K562 (cell line): Measurements from ENCODE around the gene SLC25A10. TPM values are rescaled to one million over a fixed set of nuclear protein-coding genes. Genes with fewer than 3 reads are reported as not detected.

Source experiments
- ATAC-seq: fragments of 200-7000 bp; cut with Tn5 transposase; 3 replicates; pipeline ENCODE4 v1.9.1; 2020; ENCODE audit warnings: moderate library complexity
- BruUV-seq: library from RNA; stranded (reverse); fragments of 400-500 nt; replicated peaks from 2 replicates; lab custom pipeline; 2021; lab: Mats Ljungman, UMichigan
- CTCF ChIA-PET: fragments of 300-600 bp; formaldehyde crosslinking; extraction: SDS; loops from one replicate; lab custom pipeline; 2021; ENCODE audit warnings: low intra/inter-chr PET ratio; lab: Yijun Ruan, JAX
- POLR2A ChIA-PET: fragments of 300-600, 350-650 bp; sonication (Branson Sonifier 250); formaldehyde crosslinking; extraction: SDS; loops from one replicate; lab custom pipeline; 2021; ENCODE audit warnings: antibody characterized with exemption, inconsistent platforms; lab: Yijun Ruan, JAX
- DNase-seq, 4 experiments: peaks; one replicate each; pipeline versions ENCODE4 v3.0.0 to v3.0.0-alpha.2; 2011 to 2018; ENCODE audit warnings: low spot score in 3 of 4, mixed read lengths in 3 of 4; ENCODE audit errors: extremely low read depth in 1 of 4
- FAIRE-seq: peaks from 2 replicates; lab custom pipeline; 2011; peaks lifted over from hg19 to GRCh38; lab: Jason Lieb, UNC
- H2AFZ ChIP-seq: 2 replicates; pipeline ENCODE4 v1.6.0; 2011; ENCODE audit warnings: low read depth, low read length, control low read depth, inconsistent platforms
- H3K27ac ChIP-seq: fragments of 200-600 bp; 3 replicates; pipeline ENCODE4 v1.8.0; 2011; ENCODE audit warnings: low read depth, mild to moderate bottlenecking, control low read depth, inconsistent platforms, low read length, moderate library complexity, mixed read lengths; ENCODE audit errors: extremely low read depth
- H3K27me3 ChIP-seq, 2 experiments: fragments of 300-600 bp in 1 of 2; 2 replicates in 1 of 2; 3 replicates in 1 of 2; pipeline versions ENCODE4 v1.6.0 to v1.8.0; 2011; ENCODE audit warnings: inconsistent platforms in 2 of 2, low read length in 2 of 2, mild to moderate bottlenecking in 1 of 2, mixed read lengths in 1 of 2, moderate library complexity in 1 of 2; ENCODE audit not compliant: control insufficient read depth in 2 of 2, insufficient read depth in 2 of 2
- H3K36me3 ChIP-seq: fragments of 300-600 bp; 3 replicates; pipeline ENCODE4 v1.8.0; 2011; ENCODE audit warnings: mild to moderate bottlenecking, low read length, inconsistent platforms; ENCODE audit not compliant: control insufficient read depth, insufficient read depth
- H3K4me1 ChIP-seq, 2 experiments: fragments of 200-600 bp in 1 of 2; replicated peaks in 1 of 2; 2 replicates in 1 of 2; 3 replicates in 1 of 2; pipeline versions ENCODE4 v1.5.1 to v1.8.0; 2011; ENCODE audit warnings: inconsistent platforms in 2 of 2, low read length in 2 of 2, mild to moderate bottlenecking in 1 of 2, mixed read lengths in 1 of 2, moderate library complexity in 1 of 2; ENCODE audit not compliant: control insufficient read depth in 2 of 2, insufficient read depth in 2 of 2
- H3K4me2 ChIP-seq: 2 replicates; pipeline ENCODE4 v1.6.1; 2011; ENCODE audit warnings: low read length, control low read depth, inconsistent platforms, mixed read lengths; ENCODE audit not compliant: insufficient read depth
- H3K4me3 ChIP-seq: fragments of 200-600 bp; sonication (generic), shearing (Covaris generic); 2 replicates; pipeline ENCODE4 v1.5.1; 2016; ENCODE audit warnings: control low read depth, inconsistent platforms
- H3K79me2 ChIP-seq: fragments of 200-600 bp; 3 replicates; pipeline ENCODE4 v1.8.0; 2011; ENCODE audit warnings: low read length, inconsistent platforms; ENCODE audit not compliant: control insufficient read depth, insufficient read depth
- H3K9ac ChIP-seq, 2 experiments: 2 replicates each; pipeline versions ENCODE4 v1.6.0 to v1.6.1; 2011; ENCODE audit warnings: low read depth in 2 of 2, low read length in 2 of 2, control low read depth in 1 of 2, inconsistent platforms in 1 of 2, mild to moderate bottlenecking in 1 of 2, mixed read lengths in 1 of 2; ENCODE audit not compliant: insufficient read depth in 1 of 2
- H3K9me1 ChIP-seq: one replicate; pipeline ENCODE4 v1.6.0; 2011; ENCODE audit warnings: inconsistent platforms, mild to moderate bottlenecking, low read length, moderate library complexity; ENCODE audit not compliant: control insufficient read depth, insufficient read depth
- H3K9me3 ChIP-seq: replicated peaks from 2 replicates; pipeline ENCODE4 v1.5.1; 2011; ENCODE audit warnings: low read depth, low read length, inconsistent platforms; ENCODE audit not compliant: control insufficient read depth, insufficient read depth
- H4K20me1 ChIP-seq: replicated peaks from 2 replicates; pipeline ENCODE4 v1.6.1; 2011; ENCODE audit warnings: low read length, inconsistent platforms, mixed read lengths; ENCODE audit not compliant: control insufficient read depth, insufficient read depth
- ARHGAP35 ChIP-seq: fragments of 450-650 bp; IDR thresholded peaks from 2 replicates; pipeline ENCODE4 v1.6.1; 2018; ENCODE audit not compliant: partially characterized antibody
- BRCA1 ChIP-seq, 2 experiments: fragments of 450-650 bp in 1 of 2; sonication (generic) in 1 of 2; formaldehyde crosslinking in 1 of 2; IDR thresholded peaks; 2 replicates each; pipeline versions ENCODE4 v1.5.0 to v1.6.1; 2017 to 2020; ENCODE audit warnings: mild to moderate bottlenecking in 1 of 2, missing genetic modification reagents in 1 of 2
- CBX3 ChIP-seq, 2 experiments: IDR thresholded peaks; 1 replicate in 1 of 2; 2 replicates in 1 of 2; pipeline ENCODE4 v1.6.1; 2012; ENCODE audit warnings: inconsistent platforms in 2 of 2, low read length in 2 of 2, borderline replicate concordance in 1 of 2, control low read depth in 1 of 2
- CHD1 ChIP-seq: fragments of 200-600 bp; sonication (generic); IDR thresholded peaks from one replicate; pipeline ENCODE4 v1.6.1; 2012; ENCODE audit warnings: mild to moderate bottlenecking, moderate library complexity, low read length, inconsistent platforms
- ELF4 ChIP-seq: fragments of 450-650 bp; formaldehyde crosslinking; IDR thresholded peaks from 2 replicates; pipeline ENCODE4 v1.4.0; 2022; ENCODE audit warnings: missing genetic modification characterization
- FOXM1 ChIP-seq, 2 experiments: fragments of 450-650 bp in 1 of 2; sonication (generic) in 1 of 2; formaldehyde crosslinking in 1 of 2; IDR thresholded peaks; 2 replicates each; pipeline versions ENCODE4 v1.6.1 to v1.9.0; 2017 to 2022; ENCODE audit warnings: low read depth in 2 of 2, mild to moderate bottlenecking in 2 of 2, missing genetic modification reagents in 1 of 2, moderate library complexity in 1 of 2
- FOXP1 ChIP-seq: sonication (generic); formaldehyde crosslinking; IDR thresholded peaks from 2 replicates; pipeline ENCODE4 v1.8.0; 2022; ENCODE audit warnings: mild to moderate bottlenecking, missing genetic modification reagents
- KLF6 ChIP-seq: fragments of 250-450 bp; sonication (Bioruptor Pico); IDR thresholded peaks from 2 replicates; pipeline ENCODE4 v1.4.0; 2020; ENCODE audit warnings: mild to moderate bottlenecking, moderate library complexity, borderline replicate concordance
- PHF21A ChIP-seq: fragments of 450-650 bp; IDR thresholded peaks from 2 replicates; pipeline ENCODE4 v1.6.1; 2017; ENCODE audit warnings: low read depth, borderline replicate concordance
- POLR2G ChIP-seq: fragments of 200-400 bp; formaldehyde crosslinking; IDR thresholded peaks from 2 replicates; pipeline ENCODE4 v1.6.1; 2017; ENCODE audit warnings: low read depth, mild to moderate bottlenecking, antibody characterized with exemption, low read length, moderate library complexity
- SIN3B ChIP-seq: fragments of 450-650 bp; IDR thresholded peaks from 2 replicates; pipeline ENCODE4 v1.6.1; 2017; ENCODE audit warnings: low read depth, mild to moderate bottlenecking, moderate library complexity
- SLC30A9 ChIP-seq: fragments of 250-450 bp; sonication (Bioruptor Pico); IDR thresholded peaks from 2 replicates; pipeline ENCODE4 v1.8.0; 2022; ENCODE audit warnings: mild to moderate bottlenecking, moderate library complexity
- SUPT5H ChIP-seq: fragments of 450-650 bp; IDR thresholded peaks from 2 replicates; pipeline ENCODE4 v1.6.1; 2016
- ZBTB7A ChIP-seq: IDR thresholded peaks from 2 replicates; pipeline ENCODE4 v1.6.1; 2011; ENCODE audit warnings: low read depth, mild to moderate bottlenecking, low read length, moderate library complexity, borderline replicate concordance; ENCODE audit not compliant: control insufficient read depth
- ZNF584 ChIP-seq: fragments of 200-800 bp; sonication (Bioruptor generic); IDR thresholded peaks from 2 replicates; pipeline ENCODE4 v1.6.1; 2016; ENCODE audit warnings: low read depth, mild to moderate bottlenecking, missing genetic modification characterization, missing compliant biosample characterization
- WGBS: fragments of 100-300 bp; shearing (Covaris generic); methylation state at CpG from one replicate; pipeline ENCODE4 v1.1.6; 2016; ENCODE audit warnings: low coverage, mixed read lengths; ENCODE audit not compliant: insufficient coverage; ENCODE audit errors: missing lambda C conversion rate; 5-methylcytosine and 5-hydroxymethylcytosine counted together
- in situ Hi-C: fragments of 300-500 bp; cut with MboI; formaldehyde crosslinking; loops from 4 replicates; pipeline ENCODE4 v1.15.0; 2018; ENCODE audit warnings: inconsistent platforms, mixed read lengths
- intact Hi-C: fragments of 100-400 bp; cut with micrococcal nuclease; formaldehyde crosslinking; loops from 2 replicates; pipeline ENCODE4 v1.14.2; 2022
- polyA plus RNA-seq, 8 experiments: library from polyadenylated mRNA; depleted of rRNA in 4 of 8; stranded (reverse) in 5 of 8; unstranded in 3 of 8; fragments of >200 nt; fragmentation: Nextera tagmentation in 2 of 8; fragmentation: Illumina TruSeq in 1 of 8; extraction: Ambion mirVana in 2 of 8; extraction: Trizol in 1 of 8; gene quantifications; 2 replicates each; pipeline versions ENCODE4 v1.2.1 to v1.2.3, GENCODE V29; 2011 to 2014; ENCODE audit warnings: inconsistent platforms in 1 of 8, missing spikeins in 1 of 8
- total RNA-seq, 7 experiments: library from RNA; depleted of rRNA in 6 of 7; stranded (reverse); fragments of >200 nt in 6 of 7; fragmentation: Illumina TruSeq in 2 of 7; extraction: Trizol in 2 of 7; gene quantifications; 2 replicates each; pipeline versions ENCODE4 v1.2.1 to v1.2.3, GENCODE V29; 2011 to 2021; ENCODE audit warnings: low replicate concordance in 1 of 7
- TF ChIP-seq, protein P1 (sequence below), 2 experiments: fragments of 250-450 bp in 1 of 2; fragments of 450-650 bp in 1 of 2; sonication (Bioruptor Pico) in 1 of 2; IDR thresholded peaks; 2 replicates each; pipeline versions ENCODE4 v1.6.1 to v1.8.0; 2016 to 2021; ENCODE audit warnings: mild to moderate bottlenecking in 2 of 2, moderate library complexity in 2 of 2, missing compliant biosample characterization in 1 of 2, missing genetic modification characterization in 1 of 2
- TF ChIP-seq, protein P2 (sequence below): fragments of 250-450 bp; sonication (Bioruptor Pico); IDR thresholded peaks from 2 replicates; pipeline ENCODE4 v1.5.1; 2021; ENCODE audit warnings: mild to moderate bottlenecking

The SLC25A10 gene
- total and polyA plus RNA-seq, 9 of the 15 experiments (the other 6 are each of a cell fraction or from before 2014, with no cell fraction given) = 0.10 to 85.6 (median 34.3) TPM

- TF ChIP-seq FOXM1 (IDR thresholded peaks at IDR 0.05; ENCODE audit: low read depth) (no peak), FOXM1 (CRISPR knock-in tag; IDR thresholded peaks at IDR 0.05; ENCODE audit: low read depth) (peak; percentile 25), PHF21A (no peak), SLC30A9 (no peak), CHD1 (no peak), FOXP1 (CRISPR knock-in tag) (0 out of 2 replicates have a peak, but pooled peaks have one; percentile 31)
- TF ChIP-seq, protein P1, sequence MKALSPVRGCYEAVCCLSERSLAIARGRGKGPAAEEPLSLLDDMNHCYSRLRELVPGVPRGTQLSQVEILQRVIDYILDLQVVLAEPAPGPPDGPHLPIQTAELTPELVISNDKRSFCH (CRISPR knock-in tag; IDR thresholded peaks at IDR 0.05) = no peak
- TF ChIP-seq, protein P1 (tag; IDR thresholded peaks at IDR 0.05) = no peak
Measured at GRCh38 chr17:81666342-81667191, 45.5 kb upstream of the SLC25A10 start, which contains the start of the genes CCDC137 and OXLD1 (continued).

- Histone ChIP-seq H4K20me1 (no peaks in the 10 kb centered on the region), H3K9me1 (no peaks in the 10 kb centered on the region), H3K4me1 (peaks cover 31 to 82% of the 10 kb centered on the region in 2 experiments), H2AFZ (0 out of 2 replicates have a peak overlapping the region, but pooled peaks have one; percentile 49), H3K79me2 (peaks cover 63% of the 10 kb centered on the region), H3K27ac (peak overlapping the region; percentile 68), H3K4me2 (peak overlapping the region; percentile 85), H3K9me3 (no peaks in the 10 kb centered on the region), H3K36me3 (peaks cover 68% of the 10 kb centered on the region), H3K4me3 (peak overlapping the region; percentile 87), H3K9ac (peak overlapping the region; percentile 91 to 99), H3K27me3 (no peaks in the 10 kb centered on the region)
- TSS peak; percentile 60 for BruUV-seq
- in situ Hi-C loops = no loop called here
- intact Hi-C loops = loop anchor here (5.0 kb wide), 1 partner anchor 35 kb away; the partner anchor contains the start of gene MRPL12
- ChIA-PET CTCF (interaction anchor here (0.7 kb wide), 1 partner anchor 12 kb away, joined by 5 read pairs; no protein-coding TSS in a partner anchor), POLR2A (interaction anchor here (0.6 to 2.0 kb wide), 10 partner anchors 9 to 256 kb away, joined by 3 to 9 read pairs (median 4); partner anchors contain the start of genes ARL16 and HGS)
- 8% methylated on average over 18 of the region's 18 CpGs for WGBS
- no peak for FAIRE-seq
- DNase-seq = peak in 3 of 4 experiments; percentile 37 to 80 (median 54)
- peak; percentile 48 for ATAC-seq
- TF ChIP-seq CBX3 (IDR thresholded peaks at IDR 0.05; ENCODE audit: borderline replicate concordance in 1 of 2, low read length in 2 of 2) (no peak), ZBTB7A (peak; percentile 75; the same call in 1 of the 2 replicates), BRCA1 (IDR thresholded peaks at IDR 0.05) (no peak), BRCA1 (CRISPR knock-in tag; IDR thresholded peaks at IDR 0.05) (no peak), ZNF584 (no peak), SIN3B (peak; percentile 17; the same call in 1 of the 2 replicates), ELF4 (CRISPR knock-in tag) (no peak), KLF6 (no peak), ARHGAP35 (no peak), SUPT5H (no peak), POLR2G (peak; percentile 34; the same call in 1 of the 2 replicates)
- TF ChIP-seq, protein P2, sequence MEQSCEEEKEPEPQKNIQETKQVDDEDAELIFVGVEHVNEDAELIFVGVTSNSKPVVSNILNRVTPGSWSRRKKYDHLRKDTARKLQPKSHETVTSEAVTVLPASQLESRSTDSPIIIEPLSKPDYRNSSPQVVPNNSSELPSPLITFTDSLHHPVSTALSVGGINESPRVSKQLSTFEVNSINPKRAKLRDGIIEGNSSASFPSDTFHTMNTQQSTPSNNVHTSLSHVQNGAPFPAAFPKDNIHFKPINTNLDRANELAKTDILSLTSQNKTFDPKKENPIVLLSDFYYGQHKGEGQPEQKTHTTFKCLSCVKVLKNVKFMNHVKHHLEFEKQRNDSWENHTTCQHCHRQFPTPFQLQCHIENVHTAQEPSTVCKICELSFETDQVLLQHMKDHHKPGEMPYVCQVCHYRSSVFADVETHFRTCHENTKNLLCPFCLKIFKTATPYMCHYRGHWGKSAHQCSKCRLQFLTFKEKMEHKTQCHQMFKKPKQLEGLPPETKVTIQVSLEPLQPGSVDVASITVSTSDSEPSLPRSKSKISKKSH (CRISPR knock-in tag) = no peak
Measured at GRCh38 chr17:81667754-81668153, 44.3 kb upstream of the SLC25A10 start.
